Endothelial cell of umbilical vein (primary cell): ENCODE measurements around the gene STX1A. TPM values are rescaled to one million over a fixed set of nuclear protein-coding genes. Genes with fewer than 3 reads are reported as not detected.

ENCODE experiments used
- BruUV-seq: library from RNA; stranded (reverse); fragments of 400-500 nt; replicated peaks from 2 replicates; lab custom pipeline; 2021; lab: Mats Ljungman, UMichigan
- CTCF ChIA-PET: fragments of 300-600, 350-600 bp; sonication (Branson Sonifier 250); formaldehyde crosslinking; loops from one replicate; lab custom pipeline; 2021; ENCODE audit warnings: antibody characterized with exemption, inconsistent platforms; lab: Charles Lee
- POLR2A ChIA-PET: fragments of 300-600, 350-600 bp; sonication (Branson Sonifier 250); formaldehyde crosslinking; loops from one replicate; lab custom pipeline; 2021; ENCODE audit warnings: antibody characterized with exemption, inconsistent platforms; lab: Charles Lee
- DNase-seq: peaks from one replicate; pipeline ENCODE4 v3.0.0-alpha.2; 2011; ENCODE audit warnings: low read depth, low spot score
- FAIRE-seq: peaks from 2 replicates; lab custom pipeline; 2011; peaks lifted over from hg19 to GRCh38; lab: Jason Lieb, UNC
- H2AFZ ChIP-seq: 2 replicates; pipeline ENCODE4 v1.6.0; 2012; ENCODE audit warnings: low read depth, low read length, control low read depth, inconsistent platforms
- H3K27ac ChIP-seq: 2 replicates; pipeline ENCODE4 v1.5.1; 2011; ENCODE audit warnings: low read depth, mild to moderate bottlenecking, control low read depth, low read length, moderate library complexity; ENCODE audit not compliant: insufficient read depth
- H3K27me3 ChIP-seq, 2 experiments: 2 replicates each; pipeline versions ENCODE4 v1.6.0 to v1.6.1; 2011; ENCODE audit warnings: low read length in 2 of 2, mixed read lengths in 1 of 2; ENCODE audit not compliant: control insufficient read depth in 2 of 2, insufficient read depth in 2 of 2
- H3K36me3 ChIP-seq, 2 experiments: 2 replicates in 1 of 2; 3 replicates in 1 of 2; pipeline ENCODE4 v1.5.1; 2011; ENCODE audit warnings: low read length in 2 of 2, mild to moderate bottlenecking in 1 of 2, moderate library complexity in 1 of 2; ENCODE audit not compliant: control insufficient read depth in 2 of 2, insufficient read depth in 2 of 2; ENCODE audit errors: extremely low read depth in 1 of 2
- H3K4me1 ChIP-seq: 3 replicates; pipeline ENCODE4 v1.5.1; 2011; ENCODE audit warnings: mild to moderate bottlenecking, low read length; ENCODE audit not compliant: control insufficient read depth, insufficient read depth; ENCODE audit errors: extremely low read depth
- H3K4me2 ChIP-seq: 2 replicates; pipeline ENCODE4 v1.6.1; 2011; ENCODE audit warnings: low read length, control low read depth, mixed read lengths; ENCODE audit not compliant: insufficient read depth
- H3K4me3 ChIP-seq, 3 experiments: fragments of 200-600 bp in 1 of 3; sonication (generic), shearing (Covaris generic) in 1 of 3; replicated peaks in 1 of 3; 2 replicates each; pipeline ENCODE4 v1.5.1; 2011 to 2016; ENCODE audit warnings: control low read depth in 3 of 3, low read length in 3 of 3, mild to moderate bottlenecking in 2 of 3, inconsistent platforms in 1 of 3, low read depth in 1 of 3, moderate library complexity in 1 of 3; ENCODE audit not compliant: insufficient read depth in 1 of 3
- H3K79me2 ChIP-seq: 2 replicates; pipeline ENCODE4 v1.6.0; 2012; ENCODE audit warnings: low read length, inconsistent platforms; ENCODE audit not compliant: control insufficient read depth, insufficient read depth
- H3K9ac ChIP-seq: replicated peaks from 2 replicates; pipeline ENCODE3; 2011; ENCODE audit warnings: low read length, control low read depth; ENCODE audit not compliant: insufficient read depth; ENCODE audit errors: extremely low read depth
- H3K9me1 ChIP-seq: replicated peaks from 3 replicates; pipeline ENCODE4 v1.6.0; 2011; ENCODE audit warnings: mild to moderate bottlenecking, low read length; ENCODE audit not compliant: control insufficient read depth, insufficient read depth; ENCODE audit errors: extremely low read depth
- H3K9me3 ChIP-seq: replicated peaks from 2 replicates; pipeline ENCODE4 v1.5.1; 2012; ENCODE audit warnings: low read length, inconsistent platforms; ENCODE audit not compliant: control insufficient read depth, insufficient read depth
- H4K20me1 ChIP-seq: replicated peaks from 2 replicates; pipeline ENCODE3; 2011; ENCODE audit warnings: mild to moderate bottlenecking, low read length; ENCODE audit not compliant: control insufficient read depth, insufficient read depth; ENCODE audit errors: extremely low read depth
- CTCF ChIP-seq, 2 donors: IDR thresholded peaks; 1 replicate in 1 of 2; 2 replicates in 1 of 2; pipeline ENCODE4 v1.5.1; 2011; ENCODE audit warnings: low read length in 2 of 2, mild to moderate bottlenecking in 2 of 2, moderate library complexity in 2 of 2, control low read depth in 1 of 2, inconsistent platforms in 1 of 2, low read depth in 1 of 2; ENCODE audit not compliant: insufficient read depth in 1 of 2; ENCODE audit errors: extremely low read depth in 1 of 2
- EZH2 ChIP-seq: IDR thresholded peaks from 2 replicates; pipeline ENCODE4 v1.6.1; 2012; ENCODE audit warnings: borderline replicate concordance, low read depth, mild to moderate bottlenecking, moderate library complexity, low read length, inconsistent platforms; ENCODE audit not compliant: severe bottlenecking
- FOS ChIP-seq: IDR thresholded peaks from 2 replicates; pipeline ENCODE4 v1.6.1; 2011; ENCODE audit warnings: mild to moderate bottlenecking, low read length, moderate library complexity, borderline replicate concordance; ENCODE audit not compliant: insufficient read depth
- GATA2 ChIP-seq: IDR thresholded peaks from 2 replicates; pipeline ENCODE4 v1.7.0; 2011; ENCODE audit warnings: low read depth, mild to moderate bottlenecking, moderate library complexity, mixed read lengths, low read length; ENCODE audit not compliant: insufficient read length, insufficient read depth
- JUN ChIP-seq: IDR thresholded peaks from 2 replicates; pipeline ENCODE4 v1.6.1; 2011; ENCODE audit warnings: borderline replicate concordance, low read depth; ENCODE audit not compliant: insufficient read length, insufficient read depth
- MAX ChIP-seq: IDR thresholded peaks from 2 replicates; pipeline ENCODE4 v1.6.1; 2011; ENCODE audit not compliant: insufficient read depth, insufficient read length
- MYC ChIP-seq: IDR thresholded peaks from one replicate; pipeline ENCODE4 v1.6.1; 2011; ENCODE audit warnings: mild to moderate bottlenecking, low read depth, low read length
- POLR2A ChIP-seq: IDR thresholded peaks from 2 replicates; pipeline ENCODE4 v1.6.1; 2012; ENCODE audit warnings: low read depth, mild to moderate bottlenecking, control low read depth, low read length
- POLR2AphosphoS5 ChIP-seq: IDR thresholded peaks from 2 replicates; pipeline ENCODE4 v1.6.1; 2012; ENCODE audit warnings: low read depth, mild to moderate bottlenecking, control low read depth, low read length, moderate library complexity; ENCODE audit not compliant: insufficient read depth
- dilution Hi-C: fragments of 300-500 bp; cut with MboI; formaldehyde crosslinking; loops from one replicate; pipeline ENCODE4 v1.15.0; 2019; ENCODE audit warnings: low sequenced_read_pairs; ENCODE audit not compliant: extremely low pct_ligation_motif_present
- intact Hi-C: fragments of 100-400 bp; cut with micrococcal nuclease; formaldehyde crosslinking; loops from one replicate; pipeline ENCODE4 v1.10.0; 2022
- microRNA counts: library from miRNA; unstranded; fragments of <30 nt; microRNA quantifications from one replicate; lab custom pipeline; 2016
- microRNA-seq: library from miRNA; unstranded; fragments of <30 nt; microRNA quantifications from one replicate; pipeline ENCODE4 v1.2.0, GENCODE V29; 2021; ENCODE audit warnings: borderline number of aligned reads, borderline replicate concordance
- polyA plus RNA-seq, 4 experiments: library from polyadenylated mRNA; depleted of rRNA in 3 of 4; stranded (reverse) in 3 of 4; unstranded in 1 of 4; fragments of >200 nt; gene quantifications; 2 replicates each; pipeline versions ENCODE4 v1.2.1 to v1.2.3, GENCODE V29; 2011 to 2012; ENCODE audit warnings: missing spikeins in 1 of 4
- small RNA-seq: library from RNA; depleted of rRNA; stranded (forward); fragments of <200 nt; gene quantifications from one replicate; pipeline ENCODE3, GENCODE V24; 2012; ENCODE audit warnings: low replicate concordance, low read depth; ENCODE audit not compliant: insufficient read depth, insufficient read length
- total RNA-seq: library from RNA; stranded (reverse); gene quantifications from 2 replicates; pipeline ENCODE4 v1.2.3, GENCODE V29; 2021

The STX1A gene
- total and polyA plus RNA-seq, 2 donors (not counting 3 experiments of a cell fraction or from before 2014, with no cell fraction given) = 13.1 to 20.8 TPM

- dilution Hi-C loops = no loop called here
- no peak for TF ChIP-seq JUN
- TF ChIP-seq FOS = no peak
- no peak for TF ChIP-seq EZH2
- TF ChIP-seq MYC = no peak
- TF ChIP-seq GATA2 = no peak
- TF ChIP-seq MAX = no peak
- TF ChIP-seq POLR2A = no peak
- TF ChIP-seq CTCF (IDR thresholded peaks at IDR 0.05; ENCODE audit: extremely low read depth in 1 of 2, insufficient read depth in 1 of 2, low read depth in 1 of 2, low read length in 2 of 2) = no peak
- no peak for TF ChIP-seq POLR2AphosphoS5
- Histone ChIP-seq H3K9ac (no peak overlapping the region), H3K79me2 (no peaks in the 10 kb centered on the region), H3K4me3 (no peak overlapping the region), H3K9me1 (no peaks in the 10 kb centered on the region), H3K27me3 (peaks cover 36 to 45% of the 10 kb centered on the region in 2 experiments), H3K4me1 (peaks cover 4% of the 10 kb centered on the region), H2AFZ (no peak overlapping the region), H4K20me1 (no peaks in the 10 kb centered on the region), H3K36me3 (no peaks in the 10 kb centered on the region), H3K9me3 (no peaks in the 10 kb centered on the region), H3K27ac (no peak overlapping the region), H3K4me2 (no peak overlapping the region)
- DNase-seq (no peak), FAIRE-seq (no peak)
- intact Hi-C loops = no loop called here
- CTCF ChIA-PET = interaction anchor here (0.5 to 0.7 kb wide), 2 partner anchors 21 to 338 kb away, joined by 3 read pairs; no protein-coding TSS in a partner anchor
- no TSS peak for BruUV-seq
- POLR2A ChIA-PET = no interaction called here
Observed at GRCh38 chr7:73649576-73649975, 69.9 kb downstream of the STX1A start.

MicroRNAs encoded within 50 kb of the gene (microRNA counts, 767-probe panel; counts per million panel counts)
- 723 counts per million, percentile 96 among the panel's probes with 10 or more counts for microRNA hsa-miR-4284 (lab: Ali Mortazavi, UCI)

Small RNAs within 50 kb of the gene (microRNA-seq; reads per million reads assigned to microRNA genes)
- gene MIR4284 = not detected

Small RNAs within 50 kb of the gene (small RNA-seq; reads per million reads assigned to genes)
- gene MIR4284 = not detected
- not detected for gene RN7SL265P

Other genes with a start within 250 kb of the STX1A start
- gene BAZ1B, start 197.4 kb downstream of the STX1A start, total RNA-seq = 72.6 and 74.7 TPM in 2 replicates
- gene BAZ1B, start 197.4 kb downstream of the STX1A start, polyA plus RNA-seq = 12.6 and 16.2 TPM in 2 replicates
- 58.0 and 61.2 TPM in 2 replicates for gene BCL7B, start 162.0 kb downstream of the STX1A start, total RNA-seq
- gene BCL7B, start 162.0 kb downstream of the STX1A start, polyA plus RNA-seq = 68.3 and 78.1 TPM in 2 replicates
- 34.8 and 38.6 TPM in 2 replicates for gene TBL2, start 141.1 kb downstream of the STX1A start, total RNA-seq
- gene TBL2, start 141.1 kb downstream of the STX1A start, polyA plus RNA-seq = 48.4 and 49.6 TPM in 2 replicates
- gene MLXIPL, start 95.1 kb downstream of the STX1A start, total RNA-seq = not detected in 2 replicates
- not detected in 2 replicates for gene MLXIPL, start 95.1 kb downstream of the STX1A start, polyA plus RNA-seq
- 2.0 and 2.4 TPM in 2 replicates for gene VPS37D, start 51.8 kb downstream of the STX1A start, total RNA-seq
- 2.1 and 2.9 TPM in 2 replicates for gene VPS37D, start 51.8 kb downstream of the STX1A start, polyA plus RNA-seq
- gene DNAJC30, start 36.2 kb downstream of the STX1A start, total RNA-seq = 10.4 and 11.9 TPM in 2 replicates
- 10.6 and 14.7 TPM in 2 replicates for gene DNAJC30, start 36.2 kb downstream of the STX1A start, polyA plus RNA-seq
- gene BUD23, start 36.1 kb downstream of the STX1A start, total RNA-seq = 60.1 and 64.6 TPM in 2 replicates
- 49.0 and 62.1 TPM in 2 replicates for gene BUD23, start 36.1 kb downstream of the STX1A start, polyA plus RNA-seq
- 13.3 and 19.0 TPM in 2 replicates for gene ABHD11, start 19.1 kb upstream of the STX1A start, total RNA-seq
- 18.4 and 18.9 TPM in 2 replicates for gene ABHD11, start 19.1 kb upstream of the STX1A start, polyA plus RNA-seq
- gene CLDN3, start 50.6 kb upstream of the STX1A start, total RNA-seq = 0.62 and 0.95 TPM in 2 replicates
- gene CLDN3, start 50.6 kb upstream of the STX1A start, polyA plus RNA-seq = 1.9 and 2.4 TPM in 2 replicates
- gene CLDN4, start 111.3 kb upstream of the STX1A start, total RNA-seq = 0.13 and 0.25 TPM in 2 replicates
- 0.14 and 0.15 TPM in 2 replicates for gene CLDN4, start 111.3 kb upstream of the STX1A start, polyA plus RNA-seq
- 1.2 and 10.8 TPM in 2 replicates for gene METTL27, start 122.8 kb upstream of the STX1A start, total RNA-seq
- gene METTL27, start 122.8 kb upstream of the STX1A start, polyA plus RNA-seq = 6.9 and 9.0 TPM in 2 replicates
- not detected in 2 replicates for gene TMEM270, start 141.5 kb upstream of the STX1A start, total RNA-seq
- gene TMEM270, start 141.5 kb upstream of the STX1A start, polyA plus RNA-seq = not detected in 2 replicates